Mesenchymal stem cell (in vitro differentiated cells and primary cell): Measurements from ENCODE around the gene CACNA1E.
"Not testable (repeated sequence)": the region's sequence is repeated elsewhere in the genome, so short reads cannot be mapped to it uniquely, and the experiment has no call there.

Source experiments
- DNase-seq: peaks from one replicate; pipeline ENCODE4 v3.0.0-alpha.2; 2013
- H2AFZ ChIP-seq: one replicate; pipeline ENCODE4 v1.6.1; 2013; ENCODE audit warnings: low read depth, mild to moderate bottlenecking, control low read depth, inconsistent platforms, low read length, moderate library complexity
- H2AK5ac ChIP-seq: 2 replicates; pipeline ENCODE4 v1.6.1; 2013; ENCODE audit warnings: low read length, moderate library complexity, mild to moderate bottlenecking, inconsistent platforms; ENCODE audit not compliant: severe bottlenecking
- H2BK120ac ChIP-seq: one replicate; pipeline ENCODE4 v1.6.1; 2013; ENCODE audit warnings: low read depth, mild to moderate bottlenecking, inconsistent platforms, low read length, moderate library complexity
- H2BK12ac ChIP-seq, 2 experiments: one replicate each; pipeline ENCODE4 v1.6.1; 2013; ENCODE audit warnings: inconsistent platforms in 2 of 2, low read length in 2 of 2, mild to moderate bottlenecking in 2 of 2, moderate library complexity in 2 of 2, control low read depth in 1 of 2
- H2BK15ac ChIP-seq: one replicate; pipeline ENCODE4 v1.6.1; 2013; ENCODE audit warnings: mild to moderate bottlenecking, low read depth, inconsistent platforms; ENCODE audit not compliant: poor library complexity, severe bottlenecking
- H2BK5ac ChIP-seq: 2 replicates; pipeline ENCODE4 v1.6.1; 2013; ENCODE audit warnings: low read depth, mild to moderate bottlenecking, low read length, control low read depth, inconsistent platforms; ENCODE audit not compliant: poor library complexity, severe bottlenecking
- H3K14ac ChIP-seq, 2 experiments: one replicate each; pipeline ENCODE4 v1.6.1; 2013; ENCODE audit warnings: inconsistent platforms in 2 of 2, low read length in 2 of 2, control low read depth in 1 of 2, mild to moderate bottlenecking in 1 of 2, moderate library complexity in 1 of 2
- H3K18ac ChIP-seq, 2 experiments: one replicate each; pipeline ENCODE4 v1.6.1; 2013; ENCODE audit warnings: inconsistent platforms in 2 of 2, low read length in 2 of 2, control low read depth in 1 of 2, low read depth in 1 of 2, mild to moderate bottlenecking in 1 of 2
- H3K23ac ChIP-seq, 2 experiments: one replicate each; pipeline ENCODE4 v1.6.1; 2013; ENCODE audit warnings: inconsistent platforms in 2 of 2, low read length in 2 of 2, mild to moderate bottlenecking in 2 of 2, moderate library complexity in 2 of 2, control low read depth in 1 of 2
- H3K27ac ChIP-seq: 2 replicates; pipeline ENCODE4 v1.5.1; 2013; ENCODE audit warnings: mild to moderate bottlenecking, moderate library complexity, low read length, control low read depth, inconsistent platforms; ENCODE audit not compliant: poor library complexity, severe bottlenecking
- H3K27me3 ChIP-seq, 2 experiments: 2 replicates each; pipeline versions ENCODE4 v1.6.1 to v1.7.0; 2013; ENCODE audit warnings: low read length in 2 of 2, mild to moderate bottlenecking in 2 of 2, moderate library complexity in 2 of 2, control low read depth in 1 of 2, inconsistent platforms in 1 of 2; ENCODE audit not compliant: control insufficient read depth in 1 of 2, insufficient read depth in 1 of 2
- H3K36me3 ChIP-seq, 2 experiments: 2 replicates each; pipeline versions ENCODE4 v1.6.1 to v1.7.0; 2013; ENCODE audit warnings: low read length in 2 of 2, control low read depth in 1 of 2, inconsistent platforms in 1 of 2, low read depth in 1 of 2, mild to moderate bottlenecking in 1 of 2; ENCODE audit not compliant: insufficient read depth in 2 of 2, control insufficient read depth in 1 of 2
- H3K4ac ChIP-seq, 2 experiments: one replicate each; pipeline ENCODE4 v1.6.1; 2013; ENCODE audit warnings: inconsistent platforms in 2 of 2, low read length in 2 of 2, mild to moderate bottlenecking in 2 of 2, moderate library complexity in 2 of 2, control low read depth in 1 of 2, low read depth in 1 of 2
- H3K4me1 ChIP-seq: 2 replicates; pipeline ENCODE4 v1.6.1; 2013; ENCODE audit warnings: low read depth, low read length, control low read depth; ENCODE audit not compliant: control insufficient read depth, insufficient read depth
- H3K4me2 ChIP-seq: 2 replicates; pipeline ENCODE4 v1.6.1; 2013; ENCODE audit warnings: low read length, mild to moderate bottlenecking, inconsistent platforms; ENCODE audit not compliant: poor library complexity, severe bottlenecking
- H3K4me3 ChIP-seq, 2 experiments: 2 replicates each; pipeline versions ENCODE4 v1.5.1 to v1.7.0; 2013; ENCODE audit warnings: low read length in 2 of 2, mild to moderate bottlenecking in 2 of 2, control low read depth in 1 of 2, low read depth in 1 of 2; ENCODE audit not compliant: insufficient read depth in 1 of 2
- H3K79me1 ChIP-seq: replicated peaks from 2 replicates; pipeline ENCODE4 v1.6.1; 2013; ENCODE audit warnings: mild to moderate bottlenecking, control low read depth, low read length, inconsistent platforms; ENCODE audit not compliant: poor library complexity, severe bottlenecking
- H3K9ac ChIP-seq: 2 replicates; pipeline ENCODE4 v1.7.0; 2013; ENCODE audit warnings: mild to moderate bottlenecking, low read length, moderate library complexity
- H3K9me3 ChIP-seq: 2 replicates; pipeline ENCODE4 v1.7.0; 2013; ENCODE audit warnings: mild to moderate bottlenecking, low read length; ENCODE audit not compliant: control insufficient read depth
- H4K8ac ChIP-seq: one replicate; pipeline ENCODE4 v1.6.1; 2013; ENCODE audit warnings: inconsistent platforms, mild to moderate bottlenecking, low read length, moderate library complexity
- H4K91ac ChIP-seq: one replicate; pipeline ENCODE4 v1.6.1; 2013; ENCODE audit warnings: mild to moderate bottlenecking, low read length, inconsistent platforms
- WGBS: methylation state at CpG from one replicate; pipeline ENCODE4 v1.1.7; 2013; ENCODE audit warnings: mixed read lengths; 5-methylcytosine and 5-hydroxymethylcytosine counted together

The CACNA1E gene

DNA sequence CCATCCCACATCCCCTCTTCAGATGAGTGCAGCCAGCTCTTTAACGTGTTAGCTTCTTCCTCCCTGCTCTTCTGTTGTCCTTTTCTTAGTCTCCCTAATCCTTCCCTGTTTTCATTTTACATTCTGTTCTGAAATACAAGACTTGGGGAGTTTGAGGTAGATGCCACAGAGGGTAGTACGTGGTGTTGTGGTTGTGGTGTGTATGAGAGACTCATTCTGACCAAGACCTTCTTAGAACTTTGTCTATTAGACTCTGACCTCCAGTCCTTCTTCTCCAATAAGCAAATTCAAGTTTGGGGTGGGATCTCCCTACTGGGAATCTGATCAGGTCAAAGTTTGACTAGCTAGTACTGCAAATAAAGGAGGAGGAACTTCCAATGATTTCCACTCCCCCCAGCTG is 39.5 kb downstream of the CACNA1E start:
- Histone ChIP-seq H2BK12ac (no peak overlapping the region), H3K9ac (no peak overlapping the region), H4K8ac (no peak overlapping the region), H3K4me3 (no peak overlapping the region), H2BK120ac (no peak overlapping the region), H3K27me3 (peaks cover 0 to 14% of the 10 kb centered on the region in 2 experiments), H3K4me2 (no peak overlapping the region), H3K4me1 (no peaks in the 10 kb centered on the region), H3K4ac (no peak overlapping the region), H2BK15ac (no peak overlapping the region), H4K91ac (no peak overlapping the region), H3K36me3 (no peaks in the 10 kb centered on the region), H3K14ac (no peak overlapping the region), H3K79me1 (no peaks in the 10 kb centered on the region), H2AFZ (no peak overlapping the region), H3K9me3 (no peaks in the 10 kb centered on the region), H3K27ac (no peak overlapping the region), H3K18ac (no peak overlapping the region), H3K23ac (no peak overlapping the region), H2AK5ac (no peak overlapping the region), H2BK5ac (no peak overlapping the region)
- DNase-seq: no peak
- no CpG with 5 or more reads among the region's 2 CpGs for whole genome bisulfite sequencing

DNA sequence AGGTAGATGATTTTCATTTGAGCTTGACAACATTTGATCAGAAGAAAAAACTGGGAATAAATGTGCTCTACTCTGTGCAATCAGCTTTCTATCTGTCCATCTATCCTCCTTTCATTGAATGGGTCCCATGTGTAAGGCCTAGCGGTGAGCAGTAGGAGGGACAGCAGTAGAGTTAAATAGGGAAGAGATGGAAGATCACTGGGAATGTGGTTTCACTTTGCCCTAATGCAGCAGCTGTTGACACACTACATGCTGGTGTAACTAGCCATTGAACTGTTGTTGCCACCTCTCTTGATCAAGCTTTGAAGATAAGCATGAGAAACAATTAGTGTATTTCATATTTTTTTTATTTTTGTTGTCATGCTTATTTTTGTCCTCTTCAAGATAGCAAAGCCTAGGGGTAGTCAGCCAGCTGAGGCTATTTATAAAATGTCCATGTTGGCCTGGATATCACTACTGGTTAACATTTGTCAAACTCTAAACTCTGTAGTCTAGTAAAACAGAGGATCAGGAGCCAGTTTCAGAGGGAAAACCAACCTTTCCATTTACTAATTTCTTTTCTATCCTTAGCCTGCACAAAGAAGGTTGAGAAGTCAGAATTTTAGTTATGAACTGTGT is 41.9 kb downstream of the CACNA1E start:
- H4K91ac ChIP-seq: no peak overlapping the region
- no peak overlapping the region for H2AFZ ChIP-seq
- no peak overlapping the region for H2BK5ac ChIP-seq
- H3K27me3 ChIP-seq: peaks cover 0 to 4% of the 10 kb centered on the region in 2 experiments
- H3K4me3 ChIP-seq: no peak overlapping the region
- no peaks in the 10 kb centered on the region for H3K4me1 ChIP-seq
- H3K23ac ChIP-seq: no peak overlapping the region
- H2BK120ac ChIP-seq: no peak overlapping the region
- no peak for DNase-seq
- H2BK15ac ChIP-seq: no peak overlapping the region
- H2AK5ac ChIP-seq: no peak overlapping the region
- H3K79me1 ChIP-seq: no peaks in the 10 kb centered on the region
- H3K18ac ChIP-seq: no peak overlapping the region
- no peak overlapping the region for H3K4ac ChIP-seq
- no peak overlapping the region for H2BK12ac ChIP-seq
- WGBS: 79% methylated on average over 1 of the region's 1 CpG
- H3K36me3 ChIP-seq: no peaks in the 10 kb centered on the region
- H3K14ac ChIP-seq: no peak overlapping the region
- peaks cover 5% of the 10 kb centered on the region for H3K9me3 ChIP-seq
- H3K4me2 ChIP-seq: no peak overlapping the region
- no peak overlapping the region for H3K27ac ChIP-seq
- H4K8ac ChIP-seq: no peak overlapping the region
- no peak overlapping the region for H3K9ac ChIP-seq

- not testable (repeated sequence) for H2BK5ac ChIP-seq, H3K27ac ChIP-seq, DNase-seq, H3K9ac ChIP-seq, H4K91ac ChIP-seq, H2AK5ac ChIP-seq, H4K8ac ChIP-seq, H3K36me3 ChIP-seq, H3K4me2 ChIP-seq, H3K14ac ChIP-seq, H3K27me3 ChIP-seq, H3K4me3 ChIP-seq, H3K9me3 ChIP-seq, H2BK12ac ChIP-seq, H3K4me1 ChIP-seq, H2AFZ ChIP-seq, H2BK15ac ChIP-seq, H3K79me1 ChIP-seq, H3K23ac ChIP-seq, H3K4ac ChIP-seq, H2BK120ac ChIP-seq, H3K18ac ChIP-seq
These were observed 44.9 kb downstream of the CACNA1E start for GRCh38 chr1:181528241-181528640.

DNA sequence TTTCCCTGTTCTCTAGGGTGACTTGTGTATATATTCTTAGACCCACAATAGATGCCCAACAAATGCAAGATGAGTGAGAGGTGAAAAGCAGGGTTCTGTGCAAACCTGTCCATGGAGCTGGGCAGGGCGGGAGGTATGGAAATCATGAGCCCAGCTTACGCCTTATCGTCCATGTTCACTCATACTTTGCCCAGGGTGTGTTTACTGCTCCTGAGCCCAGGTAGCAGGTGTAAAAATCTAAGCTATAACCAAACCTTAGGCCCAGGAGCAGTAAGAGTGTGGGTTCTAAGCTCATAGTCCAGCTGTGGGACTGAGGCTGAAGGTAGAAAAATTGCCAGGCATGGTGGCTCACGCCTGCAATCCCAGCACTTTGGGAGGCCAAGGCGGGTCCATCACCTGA is 48.1 kb downstream of the CACNA1E start:
- WGBS: 83% methylated on average over 5 of the region's 5 CpGs
- no peaks in the 10 kb centered on the region for H3K4me1 ChIP-seq
- H3K27ac ChIP-seq: no peak overlapping the region
- H3K4me3 ChIP-seq: no peak overlapping the region
- peaks cover 0 to 4% of the 10 kb centered on the region in 2 experiments for H3K27me3 ChIP-seq
- no peak overlapping the region for H4K91ac ChIP-seq
- no peaks in the 10 kb centered on the region for H3K36me3 ChIP-seq
- no peak overlapping the region for H3K4me2 ChIP-seq
- H3K18ac ChIP-seq: no peak overlapping the region
- H3K4ac ChIP-seq: no peak overlapping the region
- no peak for DNase-seq
- no peak overlapping the region for H2BK5ac ChIP-seq
- H3K14ac ChIP-seq: no peak overlapping the region
- no peak overlapping the region for H2BK120ac ChIP-seq
- H2AK5ac ChIP-seq: no peak overlapping the region
- H3K9ac ChIP-seq: no peak overlapping the region
- H2AFZ ChIP-seq: no peak overlapping the region
- no peak overlapping the region for H3K23ac ChIP-seq
- H3K79me1 ChIP-seq: no peaks in the 10 kb centered on the region
- H2BK15ac ChIP-seq: no peak overlapping the region
- no peak overlapping the region for H2BK12ac ChIP-seq
- H3K9me3 ChIP-seq: peaks cover 5% of the 10 kb centered on the region
- H4K8ac ChIP-seq: no peak overlapping the region
